ENCODE data around the gene FALEC. TPM values are rescaled to one million over a fixed set of nuclear protein-coding genes. Genes with fewer than 3 reads are reported as not detected.

FALEC gene
- total RNA-seq, 4 donors from 2014 or later, result not detected

DNA sequence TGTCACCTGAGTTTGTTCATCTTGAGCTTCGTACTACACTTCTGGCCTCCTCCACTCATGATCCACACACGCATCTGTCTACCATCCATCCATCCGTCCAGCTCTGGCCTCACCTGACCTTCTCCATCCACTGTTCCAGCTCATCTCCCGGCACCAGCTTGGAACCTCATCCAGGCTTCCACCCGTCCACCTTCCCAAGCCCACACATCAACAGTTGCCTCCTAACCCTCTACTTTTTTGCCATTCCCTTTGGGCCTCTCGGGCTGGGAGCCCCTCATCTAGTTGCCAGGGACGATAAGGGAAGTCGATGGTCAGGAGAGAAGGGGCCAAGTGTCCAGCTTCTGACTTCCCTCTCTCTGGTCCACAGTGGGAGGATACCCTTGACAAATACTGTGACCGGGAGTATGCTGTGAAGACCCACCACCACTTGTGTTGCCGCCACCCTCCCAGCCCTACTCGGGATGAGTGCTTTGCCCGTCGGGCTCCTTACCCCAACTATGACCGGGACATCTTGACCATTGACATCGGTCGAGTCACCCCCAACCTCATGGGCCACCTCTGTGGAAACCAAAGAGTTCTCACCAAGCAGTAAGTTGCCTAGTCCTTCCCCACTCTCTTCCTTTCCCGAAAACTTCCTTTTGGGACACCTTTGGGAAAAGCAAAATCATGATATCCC is 3.4 kb upstream of the FALEC start:
- TF ChIP-seq, protein P1, sequence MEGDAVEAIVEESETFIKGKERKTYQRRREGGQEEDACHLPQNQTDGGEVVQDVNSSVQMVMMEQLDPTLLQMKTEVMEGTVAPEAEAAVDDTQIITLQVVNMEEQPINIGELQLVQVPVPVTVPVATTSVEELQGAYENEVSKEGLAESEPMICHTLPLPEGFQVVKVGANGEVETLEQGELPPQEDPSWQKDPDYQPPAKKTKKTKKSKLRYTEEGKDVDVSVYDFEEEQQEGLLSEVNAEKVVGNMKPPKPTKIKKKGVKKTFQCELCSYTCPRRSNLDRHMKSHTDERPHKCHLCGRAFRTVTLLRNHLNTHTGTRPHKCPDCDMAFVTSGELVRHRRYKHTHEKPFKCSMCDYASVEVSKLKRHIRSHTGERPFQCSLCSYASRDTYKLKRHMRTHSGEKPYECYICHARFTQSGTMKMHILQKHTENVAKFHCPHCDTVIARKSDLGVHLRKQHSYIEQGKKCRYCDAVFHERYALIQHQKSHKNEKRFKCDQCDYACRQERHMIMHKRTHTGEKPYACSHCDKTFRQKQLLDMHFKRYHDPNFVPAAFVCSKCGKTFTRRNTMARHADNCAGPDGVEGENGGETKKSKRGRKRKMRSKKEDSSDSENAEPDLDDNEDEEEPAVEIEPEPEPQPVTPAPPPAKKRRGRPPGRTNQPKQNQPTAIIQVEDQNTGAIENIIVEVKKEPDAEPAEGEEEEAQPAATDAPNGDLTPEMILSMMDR (IDR thresholded peaks at IDR 0.05; ENCODE audit: low read depth), result no peak

DNA sequence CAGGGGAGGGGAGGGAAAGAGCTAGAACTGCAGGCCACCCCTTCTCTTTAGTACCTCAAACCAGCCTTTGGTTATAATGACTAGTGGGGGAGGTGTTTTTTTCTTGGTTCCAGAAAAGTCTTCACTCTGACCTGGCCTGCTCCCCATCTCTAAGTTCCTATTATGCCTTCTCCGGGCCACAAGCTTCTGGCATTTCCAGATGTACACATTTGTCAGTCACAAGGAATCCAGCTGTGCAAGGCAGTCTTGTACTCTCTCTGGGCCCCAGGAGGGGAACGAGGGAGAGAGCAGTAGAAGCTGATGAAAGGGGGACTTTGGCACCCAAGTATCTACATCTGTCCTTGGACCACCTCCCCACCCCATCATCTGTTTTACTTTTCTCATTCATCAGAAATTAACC is 2.7 kb upstream of the FALEC start:
- TF ChIP-seq, protein P1 (IDR thresholded peaks at IDR 0.05; ENCODE audit: low read depth), result no peak

DNA sequence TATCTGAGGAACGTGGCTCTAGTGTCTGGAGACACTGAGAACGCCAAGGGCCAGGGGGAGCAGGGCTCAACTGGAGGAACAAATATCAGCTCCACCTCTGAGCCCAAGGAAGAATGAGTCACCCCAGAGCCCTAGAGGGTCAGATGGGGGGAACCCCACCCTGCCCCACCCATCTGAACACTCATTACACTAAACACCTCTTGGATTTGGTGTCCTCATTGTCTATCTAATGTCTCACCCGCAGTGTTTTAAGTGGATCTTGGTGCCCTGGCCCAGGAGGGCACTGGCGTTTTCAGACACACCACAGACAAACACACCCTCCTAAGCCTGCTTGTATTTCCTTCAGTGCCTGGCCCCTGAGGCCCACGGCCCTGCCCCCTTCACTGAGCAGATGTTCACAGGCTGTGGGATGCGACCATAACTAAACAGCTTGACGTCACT is 2.2 kb upstream of the FALEC start:
- TF ChIP-seq, protein P1 (IDR thresholded peaks at IDR 0.05; ENCODE audit: low read depth), result no peak

DNA sequence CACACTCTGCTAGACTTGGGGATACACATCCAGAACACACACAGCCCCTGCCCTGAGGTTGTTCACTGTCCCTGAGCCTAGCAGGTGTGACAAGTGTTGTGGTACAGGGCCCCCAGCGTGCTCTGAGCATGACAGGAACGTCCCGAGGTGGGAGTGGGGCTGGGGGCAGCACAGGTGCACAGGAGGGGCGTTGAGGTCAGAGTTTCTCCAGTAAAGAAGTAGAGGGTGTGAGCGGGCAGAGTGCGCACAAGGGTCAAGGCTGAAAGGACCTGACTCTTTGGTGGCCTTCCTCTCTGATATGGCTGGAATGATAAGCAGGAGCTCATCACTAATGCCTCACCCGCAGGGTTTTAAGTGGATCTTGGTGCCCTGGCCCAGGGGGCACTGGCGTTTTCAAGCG is 1.3 kb upstream of the FALEC start:
- TF ChIP-seq, protein P1 (IDR thresholded peaks at IDR 0.05; ENCODE audit: low read depth), result no peak

DNA sequence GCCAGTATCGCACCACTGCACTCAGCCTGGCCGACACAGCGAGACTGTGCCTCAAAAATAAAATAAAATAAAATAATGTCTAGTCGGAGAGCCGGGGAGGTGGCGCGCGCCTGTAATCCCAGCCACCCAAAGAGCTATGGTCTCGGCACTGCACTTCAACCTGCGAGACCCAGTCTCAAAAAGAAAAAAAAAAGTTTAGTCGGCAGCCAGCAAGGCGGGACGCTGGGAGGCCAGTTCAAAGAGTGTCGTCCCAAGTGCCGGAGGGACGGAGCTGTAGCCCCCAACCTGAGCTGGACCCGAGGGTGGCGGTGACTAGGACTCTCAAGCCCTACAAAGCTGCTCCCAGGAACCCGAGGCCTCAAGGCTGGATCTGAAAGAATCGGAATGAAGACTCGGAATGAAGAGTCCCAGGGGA is 632 bp upstream of the FALEC start:
- TF ChIP-seq, protein P1 (IDR thresholded peaks at IDR 0.05; ENCODE audit: low read depth), result no peak

DNA sequence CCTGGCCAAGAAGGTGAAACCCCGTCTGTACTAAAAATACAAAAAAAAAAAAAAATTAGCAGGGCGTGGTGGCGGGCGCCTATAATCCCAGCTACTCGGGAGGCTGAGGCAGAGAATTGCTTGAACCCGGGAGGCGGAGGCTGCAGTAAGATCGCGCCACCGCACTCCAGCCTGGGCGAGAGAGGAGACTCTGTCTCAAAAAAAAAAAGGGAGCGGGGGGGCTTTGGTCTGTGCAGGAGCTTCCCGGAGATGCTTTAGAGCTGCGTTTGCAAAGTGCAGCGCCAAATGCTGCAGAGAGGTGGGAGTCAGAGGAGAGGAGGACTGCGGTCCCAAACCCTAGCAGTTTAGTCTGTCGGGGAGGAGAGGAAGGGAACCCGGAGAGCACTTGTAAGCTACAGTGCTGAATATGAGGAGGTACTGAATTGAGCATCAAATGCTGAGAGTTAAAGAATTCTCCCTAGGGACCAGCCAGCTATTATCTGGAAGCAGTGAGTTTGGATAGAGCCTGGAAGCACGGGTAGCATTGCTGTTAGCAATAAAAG is 569 bp downstream of the FALEC start:
- TF ChIP-seq, protein P1 (IDR thresholded peaks at IDR 0.05; ENCODE audit: low read depth), result no peak

DNA sequence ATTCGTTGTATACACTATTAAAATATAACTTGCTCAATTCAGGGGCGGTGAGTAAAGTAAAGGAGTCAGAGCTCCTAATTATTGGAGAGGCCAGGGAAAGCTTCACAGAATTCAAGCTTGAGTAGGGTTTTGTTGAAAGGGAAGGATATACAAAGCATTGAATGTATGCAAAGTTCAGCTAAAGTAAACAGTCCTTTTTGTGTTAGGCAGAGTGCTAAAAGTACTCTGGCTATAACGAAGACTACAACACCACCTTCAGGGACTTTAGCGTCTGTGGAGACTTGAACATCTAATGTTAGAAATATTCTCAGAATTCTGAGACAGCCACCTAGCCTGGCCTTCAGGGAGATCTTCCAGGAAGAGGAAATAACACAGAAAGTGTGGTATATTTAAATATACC is 1.1 kb downstream of the FALEC start:
- TF ChIP-seq, protein P1 (IDR thresholded peaks at IDR 0.05; ENCODE audit: low read depth), result no peak

Measured in subcutaneous adipose tissue (tissue), 4 donors.